Activated CD4-positive, alpha-beta T cell treated with anti-CD3 and anti-CD28 coated beads for 1 hour (primary cell): ENCODE data around the gene SMYD2.
A peak's percentile ranks its signal among the peaks of the same experiment; 100 is the strongest.

Experiments used
- DNase-seq: peaks from one replicate; pipeline ENCODE4 v3.0.0-alpha.2; 2020

The SMYD2 gene

GRCh38 chr1:214281021-214281719, at the start of gene SMYD2:
SMYD2 (plus strand) TSS chr1:214281159; CDS start chr1:214281255, 96 bp downstream.
- peak; percentile 46 for DNase-seq

GRCh38 chr1:214233856-214234634, 46.9 kb upstream of the SMYD2 start:
- no peak for DNase-seq

- no peak for DNase-seq
Measured at GRCh38 chr1:214234635-214235025, 46.3 kb upstream of the SMYD2 start.

GRCh38 chr1:214236477-214236876, 44.5 kb upstream of the SMYD2 start:
- DNase-seq = no peak

GRCh38 chr1:214241060-214241459, 39.9 kb upstream of the SMYD2 start:
- DNase-seq = no peak

GRCh38 chr1:214244252-214244651, 36.7 kb upstream of the SMYD2 start:
- no peak for DNase-seq

- DNase-seq = no peak
Measured at GRCh38 chr1:214244841-214245240, 36.1 kb upstream of the SMYD2 start.

GRCh38 chr1:214247501-214248041, 33.4 kb upstream of the SMYD2 start:
- no peak for DNase-seq

GRCh38 chr1:214248311-214249085, 32.5 kb upstream of the SMYD2 start:
- no peak for DNase-seq

- DNase-seq = no peak
Measured at GRCh38 chr1:214249651-214250050, 31.3 kb upstream of the SMYD2 start.

- no peak for DNase-seq
Measured at GRCh38 chr1:214251354-214251753, 29.6 kb upstream of the SMYD2 start.

- DNase-seq = no peak
Measured at GRCh38 chr1:214255509-214255908, 25.4 kb upstream of the SMYD2 start.

- no peak for DNase-seq
Measured at GRCh38 chr1:214259353-214259977, 21.5 kb upstream of the SMYD2 start.

GRCh38 chr1:214260561-214261205, 20.3 kb upstream of the SMYD2 start:
- no peak for DNase-seq

- peak; percentile 71 for DNase-seq
Measured at GRCh38 chr1:214261206-214262123, 19.5 kb upstream of the SMYD2 start.

GRCh38 chr1:214264196-214264595, 16.8 kb upstream of the SMYD2 start:
- DNase-seq = no peak

GRCh38 chr1:214264976-214265375, 16.0 kb upstream of the SMYD2 start:
- DNase-seq = no peak

GRCh38 chr1:214270097-214270650, 10.8 kb upstream of the SMYD2 start:
- DNase-seq = no peak

GRCh38 chr1:214271174-214271858, 9.6 kb upstream of the SMYD2 start:
- no peak for DNase-seq
